Kidney capillary endothelial cell (primary cell): ENCODE data around the gene VTN.
"Not testable (repeated sequence)": the region's sequence is repeated elsewhere in the genome, so short reads cannot be mapped to it uniquely, and the experiment has no call there.

Experiments
- DNase-seq: peaks from one replicate; pipeline ENCODE4 v3.0.0-alpha.2; 2018; ENCODE audit warnings: low spot score

The VTN gene

DNA sequence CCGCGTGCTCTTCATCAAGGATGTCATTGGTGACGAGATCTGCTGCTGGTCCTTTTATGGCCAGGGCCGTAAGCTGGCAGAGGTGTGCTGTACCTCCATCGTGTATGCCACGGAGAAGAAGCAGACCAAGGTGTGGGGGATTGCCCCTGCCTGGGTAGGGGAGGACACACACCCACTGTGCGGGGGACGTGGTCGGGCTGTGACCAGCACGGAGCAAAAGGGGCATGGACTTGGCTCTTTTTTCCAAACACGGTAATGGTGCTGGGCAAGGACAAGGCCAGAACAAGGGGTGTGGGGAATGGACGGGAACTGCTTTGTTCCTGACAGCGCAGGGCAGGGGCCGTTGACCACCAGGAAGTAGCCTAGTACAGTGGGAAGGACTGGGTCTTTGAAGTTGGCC, 27.8 kb downstream of the VTN start:
- no peak for DNase-seq

DNA sequence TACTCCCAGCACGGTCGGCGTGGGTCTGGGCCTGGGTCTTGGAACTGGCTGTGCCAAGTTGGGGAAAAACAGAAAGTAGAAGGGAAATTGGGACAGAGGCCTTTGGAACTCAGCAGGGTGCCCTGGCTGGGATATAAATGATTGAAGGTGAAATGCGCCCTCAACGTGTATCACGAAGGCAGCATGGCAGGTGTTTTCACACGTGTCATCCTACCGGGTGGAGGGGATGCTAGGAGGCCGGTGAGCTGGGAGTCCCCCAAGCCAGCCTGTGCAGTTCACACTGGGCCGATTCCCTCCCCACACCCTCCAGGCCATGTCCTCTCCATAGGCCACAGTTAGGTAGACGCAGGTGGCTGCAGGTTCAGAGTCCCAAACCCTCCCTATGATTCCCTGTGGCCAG, 28.6 kb downstream of the VTN start:
- no peak for DNase-seq

GRCh38 chr17:28340374-28340773, 29.7 kb downstream of the VTN start:
- no peak for DNase-seq

DNA sequence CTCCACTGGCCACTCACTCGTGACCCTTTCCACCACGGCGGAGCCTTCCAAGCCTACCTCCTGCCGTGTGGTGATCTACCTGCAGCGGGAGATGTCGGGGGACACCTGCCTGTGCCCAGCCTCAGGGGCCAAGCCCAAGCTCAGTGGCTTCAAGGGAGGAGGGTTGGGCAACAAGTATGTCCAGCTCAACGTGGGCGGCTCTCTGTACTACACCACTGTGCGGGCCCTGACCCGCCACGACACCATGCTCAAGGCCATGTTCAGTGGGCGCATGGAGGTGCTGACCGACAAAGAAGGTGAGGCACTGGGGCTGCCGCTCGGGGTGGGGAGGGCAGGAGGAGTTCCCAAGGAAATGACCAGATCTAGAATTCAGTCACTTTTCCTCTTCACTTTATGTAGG, 30.7 kb downstream of the VTN start:
- no peak for DNase-seq

DNA sequence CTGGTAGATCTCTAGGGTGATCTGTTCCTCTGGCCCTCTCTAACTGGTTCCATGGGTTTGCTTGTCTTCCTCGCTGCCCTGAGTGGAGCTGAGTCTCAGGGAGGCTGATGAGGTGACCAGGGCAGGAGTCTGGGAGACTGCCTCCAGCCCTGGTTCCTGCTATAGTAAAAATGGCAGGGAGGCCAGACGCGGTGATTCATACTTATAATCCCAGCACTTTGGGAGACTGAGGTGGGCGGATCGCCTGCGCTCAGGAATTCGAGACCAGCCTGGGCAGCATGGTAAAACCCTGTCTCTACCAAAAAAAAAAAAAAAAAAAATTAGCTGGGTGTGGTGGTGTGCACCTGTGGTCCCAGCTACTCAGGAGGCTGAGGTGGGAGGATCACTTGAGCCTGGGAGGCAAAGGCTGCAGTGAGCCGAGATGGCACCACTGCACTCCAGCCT, 31.3 kb downstream of the VTN start:
- DNase-seq: not testable (repeated sequence)

- DNase-seq: peak; percentile 83
Measured at GRCh38 chr17:28338056-28338768, 31.9 kb downstream of the VTN start.

GRCh38 chr17:28335959-28336871, 33.9 kb downstream of the VTN start:
- peak; percentile 81 for DNase-seq

GRCh38 chr17:28335201-28335958, 34.7 kb downstream of the VTN start, which contains the start of the genes IFT20 and TNFAIP1:
Gene IFT20 (minus strand): TSS chr17:28335472. CDS start chr17:28331985, 3,487 bp downstream.
Gene TNFAIP1 (plus strand): TSS chr17:28335761. CDS start chr17:28339522, 3,761 bp downstream.
- DNase-seq: peak; percentile 100

- no peak for DNase-seq
Measured at GRCh38 chr17:28334666-28335200, 35.4 kb downstream of the VTN start.

- no peak for DNase-seq
Measured at GRCh38 chr17:28334171-28334570, 35.9 kb downstream of the VTN start.

GRCh38 chr17:28333083-28333746, 36.9 kb downstream of the VTN start:
- no peak for DNase-seq

DNA sequence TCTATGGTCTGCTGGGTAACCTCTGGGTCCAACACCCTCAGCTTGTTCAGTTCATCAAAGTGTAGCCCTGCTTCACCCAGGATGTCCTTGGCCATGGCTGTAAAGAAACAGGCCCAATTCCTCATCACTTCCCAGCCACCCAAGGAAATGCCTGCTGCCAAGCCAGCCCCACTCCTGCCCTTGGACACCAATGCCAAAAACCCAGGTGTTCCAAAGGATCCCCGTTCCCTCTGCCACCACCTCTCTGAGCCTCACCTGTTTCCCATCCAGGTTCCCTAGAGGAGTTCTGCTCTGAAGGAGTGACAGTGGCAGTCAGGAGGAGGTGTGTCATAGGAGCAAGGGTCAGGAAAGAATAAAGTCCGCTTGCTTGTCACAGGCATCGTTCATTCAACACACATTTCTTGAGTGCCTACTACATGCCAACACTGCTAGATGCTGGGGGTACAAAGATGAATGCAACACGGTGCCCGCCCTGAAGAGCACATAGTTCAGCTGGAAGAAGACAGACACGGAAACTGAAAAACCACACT, 38.2 kb downstream of the VTN start:
- DNase-seq: no peak

DNA sequence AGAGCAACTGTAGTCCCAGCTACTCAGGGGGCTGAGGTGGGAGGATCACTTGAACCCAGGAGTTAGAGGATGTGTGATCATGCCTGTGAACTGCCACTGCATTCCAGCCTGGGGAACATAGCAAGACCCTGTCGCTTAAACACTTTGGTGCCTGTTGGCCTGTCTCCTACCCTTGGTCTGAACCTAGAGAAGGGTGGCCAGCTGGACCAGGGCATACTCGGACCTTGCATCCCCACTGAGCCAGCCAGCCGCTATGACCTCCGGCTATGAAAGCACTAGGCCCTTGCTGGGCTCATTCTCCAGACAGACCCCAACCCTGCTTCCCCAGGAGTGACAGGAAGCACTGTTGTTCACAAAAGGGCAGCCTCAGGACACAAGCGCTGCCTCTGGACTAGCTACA, 39.4 kb downstream of the VTN start:
- DNase-seq: no peak

DNA sequence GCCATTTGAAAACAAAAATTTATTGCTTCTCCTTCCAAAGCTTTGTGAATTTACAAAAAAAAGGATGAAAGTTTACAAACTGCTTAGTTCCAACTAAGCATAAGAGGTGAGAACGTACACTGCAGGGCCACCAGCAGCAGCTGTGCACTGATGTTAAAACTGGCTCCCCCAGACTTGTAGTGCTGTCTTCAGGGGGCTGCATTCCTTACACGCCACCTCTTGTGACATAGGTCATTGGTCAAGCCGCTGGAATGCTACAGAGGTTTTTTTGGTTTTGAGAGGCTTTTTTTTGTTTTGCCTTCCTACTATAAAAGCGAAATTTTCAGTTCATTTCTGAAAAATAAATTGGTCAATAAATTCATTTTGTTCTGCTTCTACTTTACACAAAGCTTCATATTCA, 41.8 kb downstream of the VTN start:
- no peak for DNase-seq

- DNase-seq: no peak
Measured at GRCh38 chr17:28327709-28328108, 42.4 kb downstream of the VTN start.

DNA sequence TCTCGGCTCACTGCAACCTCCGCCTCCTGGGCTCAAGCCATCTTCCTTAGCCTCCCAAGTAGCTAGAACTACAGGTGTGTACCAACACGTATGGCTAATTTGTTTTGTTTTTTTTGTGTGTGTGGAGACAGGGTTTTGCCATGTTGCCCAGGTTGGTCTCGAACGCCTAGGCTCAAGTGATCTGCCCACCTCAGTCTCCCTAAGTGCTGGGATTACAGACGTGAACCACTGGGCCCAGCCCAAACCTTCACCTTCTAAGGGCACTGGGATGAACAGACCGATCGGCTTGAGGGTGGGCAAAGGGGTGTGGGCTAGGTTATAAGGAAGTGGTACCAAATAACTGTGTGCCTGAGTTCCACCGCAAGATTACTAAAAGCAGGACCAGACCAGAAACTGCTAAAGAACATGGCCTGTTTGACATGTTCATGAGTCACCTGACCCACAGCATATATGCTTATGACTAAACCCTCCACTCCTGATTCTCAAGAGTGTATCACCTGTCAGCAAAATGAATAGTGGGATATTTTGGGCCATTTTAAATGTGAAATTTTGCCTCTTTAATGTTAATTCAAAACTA, 43.0 kb downstream of the VTN start:
- no peak for DNase-seq

- DNase-seq: no peak
Measured at GRCh38 chr17:28326114-28326513, 44.0 kb downstream of the VTN start.

DNA sequence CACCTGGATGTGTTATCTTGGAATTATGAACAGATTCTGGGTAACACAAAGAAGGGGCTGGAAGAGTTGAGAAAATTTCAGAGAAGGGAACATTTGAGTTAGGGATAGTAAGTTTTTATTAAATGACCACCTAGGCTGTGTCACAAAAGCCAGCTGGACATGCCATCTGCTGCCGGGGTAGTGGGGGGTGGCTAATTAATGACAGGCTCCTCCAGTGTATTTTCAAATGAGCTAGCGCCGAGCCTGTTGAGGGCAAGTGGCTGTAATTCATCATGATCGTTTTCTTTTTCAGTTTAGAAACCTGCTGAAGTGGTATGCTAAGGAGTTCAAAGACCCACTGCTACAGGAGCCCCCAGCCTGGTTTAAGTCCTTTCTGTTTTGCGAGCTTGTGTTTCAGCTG, 44.9 kb downstream of the VTN start:
- DNase-seq: no peak

GRCh38 chr17:28324781-28325180, 45.3 kb downstream of the VTN start:
- DNase-seq: no peak

DNA sequence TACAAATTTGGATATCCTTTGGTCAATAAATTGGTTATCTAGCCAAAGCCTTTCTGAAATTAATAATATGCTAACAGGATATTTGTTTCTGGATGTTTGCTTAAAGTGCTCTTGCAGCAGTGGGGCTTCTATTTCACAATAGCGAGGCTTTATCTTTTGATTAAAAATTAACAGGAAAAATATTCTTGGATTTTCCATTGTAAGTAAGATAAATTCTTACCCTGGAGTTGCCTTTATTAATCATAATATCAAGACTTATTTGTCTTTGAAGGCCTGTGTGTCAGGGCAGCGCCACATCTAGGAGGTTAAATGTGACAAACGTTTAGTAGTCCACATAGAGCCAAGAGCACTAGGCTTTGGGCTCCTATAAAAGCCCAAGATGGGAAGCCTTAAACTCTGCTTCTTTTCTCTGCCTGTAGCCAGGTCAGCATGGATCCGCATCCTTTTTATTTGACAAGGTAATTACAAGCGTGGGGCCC, 45.8 kb downstream of the VTN start:
- no peak for DNase-seq
